H54 (cell line): Measurements from ENCODE around the gene ZNF750.

ENCODE experiments used
- DNase-seq: peaks from one replicate; pipeline ENCODE4 v3.0.0; 2011; ENCODE audit warnings: low spot score, mixed read lengths; ENCODE audit not compliant: insufficient read length
- FAIRE-seq: peaks from 3 replicates; lab custom pipeline; 2011; peaks lifted over from hg19 to GRCh38; lab: Jason Lieb, UNC
- POLR2A ChIP-seq: IDR thresholded peaks from 2 replicates; pipeline ENCODE4 v1.6.1; 2011; ENCODE audit warnings: low read depth, mild to moderate bottlenecking, low read length

Gene ZNF750

GRCh38 chr17:82826956-82827355, 12.9 kb downstream of the ZNF750 start:
- DNase-seq (no peak), FAIRE-seq (no peak)
- TF ChIP-seq POLR2A, result no peak

DNA sequence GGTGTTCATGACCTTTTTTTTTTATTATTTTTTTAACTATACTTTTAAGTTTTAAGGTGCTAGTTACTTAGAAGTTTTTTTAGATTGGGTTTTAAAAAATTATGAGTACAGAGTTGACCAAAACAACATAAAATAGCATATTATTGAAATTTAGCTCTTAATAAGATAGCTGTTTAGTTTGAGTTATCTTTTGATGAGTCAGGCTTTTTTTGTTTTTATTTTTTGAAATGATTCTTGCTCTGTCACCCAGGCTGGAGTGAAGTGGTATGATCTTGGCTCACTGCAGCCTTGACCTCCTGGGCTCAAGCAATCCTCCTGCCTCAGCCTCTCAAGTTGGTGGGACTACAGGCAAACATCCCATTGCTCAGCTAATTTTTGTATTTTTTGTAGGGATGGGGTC, 13.6 kb downstream of the ZNF750 start:
- TF ChIP-seq POLR2A, result no peak
- no peak for FAIRE-seq

GRCh38 chr17:82825540-82826124, 14.2 kb downstream of the ZNF750 start:
- no peak for TF ChIP-seq POLR2A
- DNase-seq (no peak), FAIRE-seq (no peak)

More for the DNA sequence above, 13.6 kb downstream of the ZNF750 start:
- no peak for DNase-seq

- no peak for FAIRE-seq
- no peak for DNase-seq
- no peak for TF ChIP-seq POLR2A
Measured at GRCh38 chr17:82823004-82823403, 16.8 kb downstream of the ZNF750 start.

- FAIRE-seq (no peak), DNase-seq (no peak)
- TF ChIP-seq POLR2A, result no peak
Measured at GRCh38 chr17:82822281-82822680, 17.5 kb downstream of the ZNF750 start.

DNA sequence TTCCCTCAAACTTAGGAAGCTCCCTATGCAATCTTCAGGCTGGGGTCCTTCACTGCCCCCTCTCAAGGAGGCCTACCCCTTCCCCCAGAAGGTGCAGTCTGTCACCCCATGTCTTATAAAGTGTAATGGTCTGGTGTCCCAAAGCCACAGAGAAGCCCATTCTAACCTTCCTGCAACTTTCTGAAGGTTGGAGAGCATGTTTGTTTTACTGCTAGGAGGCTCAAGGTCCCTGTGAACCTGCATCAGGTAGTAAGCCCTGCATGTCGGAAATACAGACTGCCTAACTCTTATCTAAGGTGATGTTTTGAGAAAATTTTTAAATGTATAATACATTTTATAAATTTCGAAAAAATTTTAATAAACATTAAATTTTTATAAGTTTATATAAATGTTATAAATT, 18.3 kb downstream of the ZNF750 start:
- TF ChIP-seq POLR2A, result no peak
- DNase-seq (no peak), FAIRE-seq (no peak)

GRCh38 chr17:82820278-82821251, 19.3 kb downstream of the ZNF750 start:
- DNase-seq, result no peak
- TF ChIP-seq POLR2A, result no peak
- no peak for FAIRE-seq

GRCh38 chr17:82817947-82818346, 21.9 kb downstream of the ZNF750 start:
- DNase-seq (no peak), FAIRE-seq (no peak)
- no peak for TF ChIP-seq POLR2A

GRCh38 chr17:82816358-82816757, 23.5 kb downstream of the ZNF750 start:
- no peak for TF ChIP-seq POLR2A
- FAIRE-seq (no peak), DNase-seq (no peak)

- TF ChIP-seq POLR2A, result no peak
- FAIRE-seq, result no peak
Measured at GRCh38 chr17:82815790-82816305, 24.0 kb downstream of the ZNF750 start.

GRCh38 chr17:82815354-82815753, 24.5 kb downstream of the ZNF750 start:
- no peak for FAIRE-seq
- TF ChIP-seq POLR2A, result no peak
- no peak for DNase-seq

More at GRCh38 chr17:82815790-82816305, 24.0 kb downstream of the ZNF750 start:
- no peak for DNase-seq

- DNase-seq (no peak), FAIRE-seq (no peak)
- TF ChIP-seq POLR2A, result no peak
Measured at GRCh38 chr17:82814834-82815233, 25.0 kb downstream of the ZNF750 start.

GRCh38 chr17:82813299-82814051, 26.3 kb downstream of the ZNF750 start:
- no peak for TF ChIP-seq POLR2A
- DNase-seq, result no peak
- FAIRE-seq, result no peak
